Measurements from ENCODE around the gene ZGPAT. TPM values are rescaled to one million over a fixed set of nuclear protein-coding genes. Genes with fewer than 3 reads are reported as not detected.
A peak's percentile ranks its signal among the peaks of the same experiment; 100 is the strongest.
"Not testable (repeated sequence)": the region's sequence is repeated elsewhere in the genome, so short reads cannot be mapped to it uniquely, and the experiment has no call there.

ZGPAT gene
- total RNA-seq, 2 donors from 2014 or later = 28.8 to 29.5 TPM

DNA sequence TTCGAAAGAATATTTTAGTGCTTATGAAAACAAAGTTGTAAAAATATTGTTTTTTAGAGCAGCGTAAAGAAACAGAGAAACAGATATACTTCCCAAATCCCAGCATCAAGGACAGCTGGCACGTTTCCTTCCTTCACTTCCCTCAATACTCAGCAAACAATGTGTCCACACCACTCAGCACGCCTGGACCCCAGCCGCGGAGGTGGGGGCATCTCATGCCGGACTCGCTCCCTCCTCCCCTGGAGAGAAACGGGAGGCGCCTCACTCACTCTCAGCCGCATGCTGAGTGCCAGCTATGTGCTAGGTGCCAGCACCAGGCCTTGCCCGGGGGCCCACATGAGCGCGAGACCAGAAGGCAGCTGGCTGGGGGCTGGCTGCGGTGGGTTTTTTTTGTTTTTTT lies 66.5 kb downstream of the ZGPAT start:
- TF ChIP-seq, protein P1, sequence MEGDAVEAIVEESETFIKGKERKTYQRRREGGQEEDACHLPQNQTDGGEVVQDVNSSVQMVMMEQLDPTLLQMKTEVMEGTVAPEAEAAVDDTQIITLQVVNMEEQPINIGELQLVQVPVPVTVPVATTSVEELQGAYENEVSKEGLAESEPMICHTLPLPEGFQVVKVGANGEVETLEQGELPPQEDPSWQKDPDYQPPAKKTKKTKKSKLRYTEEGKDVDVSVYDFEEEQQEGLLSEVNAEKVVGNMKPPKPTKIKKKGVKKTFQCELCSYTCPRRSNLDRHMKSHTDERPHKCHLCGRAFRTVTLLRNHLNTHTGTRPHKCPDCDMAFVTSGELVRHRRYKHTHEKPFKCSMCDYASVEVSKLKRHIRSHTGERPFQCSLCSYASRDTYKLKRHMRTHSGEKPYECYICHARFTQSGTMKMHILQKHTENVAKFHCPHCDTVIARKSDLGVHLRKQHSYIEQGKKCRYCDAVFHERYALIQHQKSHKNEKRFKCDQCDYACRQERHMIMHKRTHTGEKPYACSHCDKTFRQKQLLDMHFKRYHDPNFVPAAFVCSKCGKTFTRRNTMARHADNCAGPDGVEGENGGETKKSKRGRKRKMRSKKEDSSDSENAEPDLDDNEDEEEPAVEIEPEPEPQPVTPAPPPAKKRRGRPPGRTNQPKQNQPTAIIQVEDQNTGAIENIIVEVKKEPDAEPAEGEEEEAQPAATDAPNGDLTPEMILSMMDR (conservative IDR thresholded peaks at IDR 0.05) = no peak
- no peaks in the 10 kb centered on the region for H3K36me3 ChIP-seq (ENCODE audit: control insufficient read depth, insufficient read depth, low read length)
- Mint-ChIP-seq H3K9me3 (no peaks in the 10 kb centered on the region), H3K4me3 (no peak overlapping the region), H3K27me3 (ENCODE audit: insufficient read depth) (no peaks in the 10 kb centered on the region), H3K4me1 (peaks cover 11% of the 10 kb centered on the region), H3K27ac (no peak overlapping the region), H3K36me3 (ENCODE audit: low read depth) (peaks cover 32% of the 10 kb centered on the region)
- no peaks in the 10 kb centered on the region for H3K27me3 ChIP-seq (ENCODE audit: control insufficient read depth, insufficient read depth, low read length, poor library complexity, severe bottlenecking)
- DNase-seq = no peak
- 94 to 96% methylated on average over 9 to 14 of the region's 15 CpGs for WGBS, 2 experiments (ENCODE audit: insufficient coverage in 1 of 2, insufficient read length in 1 of 2)
- H3K27ac ChIP-seq (ENCODE audit: low read depth, low read length) = no peak overlapping the region
- no peaks in the 10 kb centered on the region for H3K4me1 ChIP-seq (ENCODE audit: control insufficient read depth, insufficient read depth, low read length)
- no peak overlapping the region for H3K4me3 ChIP-seq (ENCODE audit: low read length)
- H3K9ac ChIP-seq (ENCODE audit: extremely low read depth, low read length, poor library complexity, severe bottlenecking) = no peak overlapping the region
- H3K9me3 ChIP-seq (ENCODE audit: control insufficient read depth, low read length) = no peaks in the 10 kb centered on the region

DNA sequence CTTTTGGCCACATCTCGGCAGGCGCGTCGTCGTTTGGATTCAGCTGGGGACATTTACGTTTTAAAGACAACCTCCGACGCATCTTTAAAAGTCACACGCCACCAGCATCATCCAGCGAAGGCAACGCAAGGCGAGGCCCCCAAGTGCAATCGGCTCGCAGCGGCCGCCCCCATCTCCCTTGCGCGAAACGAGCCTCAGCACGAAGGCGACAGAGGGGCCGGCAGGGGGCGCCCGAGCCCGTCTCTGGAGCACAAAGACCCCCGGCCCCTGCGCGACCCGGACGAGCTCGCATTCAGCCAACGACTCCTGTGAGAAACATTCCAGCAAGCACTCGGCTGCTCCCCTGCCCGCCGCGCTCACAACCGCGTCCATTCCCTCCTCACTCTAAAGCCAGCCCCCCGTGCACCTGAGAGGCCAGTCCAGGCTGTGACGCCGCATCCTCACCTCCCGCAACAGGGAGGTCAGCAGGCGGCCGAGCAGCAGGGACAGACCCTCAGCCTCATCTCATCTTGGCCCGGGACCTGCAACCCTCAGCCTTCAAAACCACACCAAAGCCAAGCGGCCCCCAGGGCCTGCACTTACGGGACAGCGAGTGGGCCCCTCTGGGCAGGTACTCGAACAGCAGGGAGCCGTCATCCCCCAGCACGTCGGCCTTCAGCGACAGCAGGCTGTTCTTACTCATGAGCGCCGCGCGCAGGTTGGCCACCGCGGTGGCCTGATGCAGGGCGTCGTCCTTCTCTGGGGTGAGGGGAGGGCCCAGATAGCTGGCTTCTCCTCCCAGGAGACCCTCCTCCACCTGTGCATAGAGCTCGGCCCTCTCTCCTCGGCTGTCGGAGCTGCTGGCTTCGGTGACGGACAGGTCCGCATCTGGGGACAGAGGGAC lies 67.5 kb downstream of the ZGPAT start:
- no peaks in the 10 kb centered on the region for H3K4me1 ChIP-seq (ENCODE audit: control insufficient read depth, insufficient read depth, low read length)
- peak overlapping the region; percentile 65 for H3K4me3 Mint-ChIP-seq
- H3K36me3 Mint-ChIP-seq (ENCODE audit: low read depth) = peaks cover 25% of the 10 kb centered on the region
- no peaks in the 10 kb centered on the region for H3K9me3 Mint-ChIP-seq
- peak; percentile 93 for DNase-seq
- H3K27me3 ChIP-seq (ENCODE audit: control insufficient read depth, insufficient read depth, low read length, poor library complexity, severe bottlenecking) = no peaks in the 10 kb centered on the region
- H3K4me3 ChIP-seq (ENCODE audit: low read length) = no peak overlapping the region
- no peaks in the 10 kb centered on the region for H3K27me3 Mint-ChIP-seq (ENCODE audit: insufficient read depth)
- peaks cover 11% of the 10 kb centered on the region for H3K4me1 Mint-ChIP-seq
- H3K27ac Mint-ChIP-seq = peak overlapping the region; percentile 93
- no peaks in the 10 kb centered on the region for H3K9me3 ChIP-seq (ENCODE audit: control insufficient read depth, low read length)
- H3K36me3 ChIP-seq (ENCODE audit: control insufficient read depth, insufficient read depth, low read length) = no peaks in the 10 kb centered on the region
- TF ChIP-seq, protein P1 (conservative IDR thresholded peaks at IDR 0.05) = peak; percentile 95
- WGBS, 2 experiments (ENCODE audit: insufficient coverage in 1 of 2, insufficient read length in 1 of 2) = 26 to 31% methylated on average over 44 to 67 of the region's 67 CpGs
- no peak overlapping the region for H3K9ac ChIP-seq (ENCODE audit: extremely low read depth, low read length, poor library complexity, severe bottlenecking)
- H3K27ac ChIP-seq (ENCODE audit: low read depth, low read length) = no peak overlapping the region

DNA sequence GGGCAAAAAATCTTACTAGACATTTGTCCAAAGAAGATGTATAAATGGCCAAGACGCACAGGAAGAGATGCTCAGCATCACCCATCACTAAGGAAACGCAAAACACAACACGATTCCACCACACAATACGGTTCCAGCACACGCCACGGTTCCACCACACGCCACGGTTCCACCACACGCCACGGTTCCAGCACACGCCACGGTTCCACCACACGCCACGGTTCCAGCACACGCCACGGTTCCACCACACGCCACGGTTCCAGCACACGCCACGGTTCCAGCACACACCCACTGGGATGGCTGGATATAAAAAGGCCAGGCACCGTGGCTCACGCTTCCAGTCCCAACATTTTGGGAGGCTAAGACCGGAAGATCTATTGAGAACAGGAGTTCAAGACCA lies 69.0 kb downstream of the ZGPAT start:
- 86 to 94% methylated on average over 2 to 23 of the region's 23 CpGs for WGBS, 2 experiments (ENCODE audit: insufficient coverage in 1 of 2, insufficient read length in 1 of 2)
- not testable (repeated sequence) for H3K27ac Mint-ChIP-seq; H3K9me3 Mint-ChIP-seq; H3K4me1 ChIP-seq (ENCODE audit: control insufficient read depth, insufficient read depth, low read length); H3K4me3 Mint-ChIP-seq; H3K36me3 ChIP-seq (ENCODE audit: control insufficient read depth, insufficient read depth, low read length); DNase-seq; H3K9me3 ChIP-seq (ENCODE audit: control insufficient read depth, low read length); H3K27me3 Mint-ChIP-seq (ENCODE audit: insufficient read depth); H3K27ac ChIP-seq (ENCODE audit: low read depth, low read length); H3K27me3 ChIP-seq (ENCODE audit: control insufficient read depth, insufficient read depth, low read length, poor library complexity, severe bottlenecking); H3K9ac ChIP-seq (ENCODE audit: extremely low read depth, low read length, poor library complexity, severe bottlenecking); H3K4me3 ChIP-seq (ENCODE audit: low read length)
- Mint-ChIP-seq H3K36me3 (ENCODE audit: low read depth) (peaks cover 23% of the 10 kb centered on the region), H3K4me1 (peaks cover 11% of the 10 kb centered on the region)
